ENCODE results near the gene RGS7.

The RGS7 gene

DNA sequence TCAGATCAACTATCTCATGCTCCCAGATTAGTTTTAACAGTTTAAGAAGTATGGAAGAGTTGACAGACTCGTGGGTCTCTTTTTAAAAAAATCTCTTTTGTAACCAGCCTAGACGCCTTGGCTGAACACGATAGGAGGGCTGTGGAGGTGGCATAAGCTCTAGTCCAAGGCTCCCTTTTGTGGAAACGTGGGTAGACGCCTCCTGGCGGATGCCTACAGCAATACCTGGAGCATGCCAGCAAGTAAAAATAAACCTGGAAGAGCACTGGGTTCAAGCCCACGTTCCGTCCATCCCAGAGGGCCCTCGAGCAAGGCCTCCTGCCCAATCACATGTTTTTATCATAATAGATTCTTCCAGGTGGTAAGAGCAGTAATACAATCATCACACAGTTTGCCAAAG lies 87.9 kb downstream of the RGS7 start:
- no peak for DNase-seq
- peaks cover 17% of the 10 kb centered on the region for H3K9me3 ChIP-seq (ENCODE audit: severe bottlenecking)
- H3K27me3 ChIP-seq (ENCODE audit: insufficient read depth, low read depth, severe bottlenecking) = no peaks in the 10 kb centered on the region
- peak overlapping the region; percentile 32 for H3K27ac ChIP-seq
- H3K36me3 ChIP-seq = no peaks in the 10 kb centered on the region
- TF ChIP-seq, protein P1, sequence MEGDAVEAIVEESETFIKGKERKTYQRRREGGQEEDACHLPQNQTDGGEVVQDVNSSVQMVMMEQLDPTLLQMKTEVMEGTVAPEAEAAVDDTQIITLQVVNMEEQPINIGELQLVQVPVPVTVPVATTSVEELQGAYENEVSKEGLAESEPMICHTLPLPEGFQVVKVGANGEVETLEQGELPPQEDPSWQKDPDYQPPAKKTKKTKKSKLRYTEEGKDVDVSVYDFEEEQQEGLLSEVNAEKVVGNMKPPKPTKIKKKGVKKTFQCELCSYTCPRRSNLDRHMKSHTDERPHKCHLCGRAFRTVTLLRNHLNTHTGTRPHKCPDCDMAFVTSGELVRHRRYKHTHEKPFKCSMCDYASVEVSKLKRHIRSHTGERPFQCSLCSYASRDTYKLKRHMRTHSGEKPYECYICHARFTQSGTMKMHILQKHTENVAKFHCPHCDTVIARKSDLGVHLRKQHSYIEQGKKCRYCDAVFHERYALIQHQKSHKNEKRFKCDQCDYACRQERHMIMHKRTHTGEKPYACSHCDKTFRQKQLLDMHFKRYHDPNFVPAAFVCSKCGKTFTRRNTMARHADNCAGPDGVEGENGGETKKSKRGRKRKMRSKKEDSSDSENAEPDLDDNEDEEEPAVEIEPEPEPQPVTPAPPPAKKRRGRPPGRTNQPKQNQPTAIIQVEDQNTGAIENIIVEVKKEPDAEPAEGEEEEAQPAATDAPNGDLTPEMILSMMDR (IDR thresholded peaks at IDR 0.05; ENCODE audit: low read depth, low read length) = no peak
- H3K4me3 ChIP-seq (ENCODE audit: low read depth, low read length) = no peak overlapping the region

DNA sequence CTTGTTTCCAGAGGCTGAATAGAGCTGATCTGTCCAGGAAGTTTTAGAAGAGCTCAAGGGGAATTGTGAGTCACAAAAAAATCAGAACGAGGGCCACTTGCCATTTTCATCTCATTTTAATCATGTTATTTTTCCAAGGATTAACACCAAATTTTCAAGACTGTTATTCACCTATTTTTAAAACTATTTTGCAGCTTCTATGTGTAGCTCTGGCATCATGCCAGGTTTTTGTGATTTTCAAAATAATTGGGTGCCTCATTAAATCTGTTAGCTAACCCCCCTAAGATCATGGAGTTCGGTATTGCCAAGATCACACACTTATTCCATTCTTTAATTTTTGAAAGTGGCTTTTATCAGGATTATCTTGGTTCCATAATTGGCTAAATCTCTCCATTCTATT lies 90.9 kb downstream of the RGS7 start:
- TF ChIP-seq, protein P1 (IDR thresholded peaks at IDR 0.05; ENCODE audit: low read depth, low read length) = no peak
- no peaks in the 10 kb centered on the region for H3K36me3 ChIP-seq

DNA sequence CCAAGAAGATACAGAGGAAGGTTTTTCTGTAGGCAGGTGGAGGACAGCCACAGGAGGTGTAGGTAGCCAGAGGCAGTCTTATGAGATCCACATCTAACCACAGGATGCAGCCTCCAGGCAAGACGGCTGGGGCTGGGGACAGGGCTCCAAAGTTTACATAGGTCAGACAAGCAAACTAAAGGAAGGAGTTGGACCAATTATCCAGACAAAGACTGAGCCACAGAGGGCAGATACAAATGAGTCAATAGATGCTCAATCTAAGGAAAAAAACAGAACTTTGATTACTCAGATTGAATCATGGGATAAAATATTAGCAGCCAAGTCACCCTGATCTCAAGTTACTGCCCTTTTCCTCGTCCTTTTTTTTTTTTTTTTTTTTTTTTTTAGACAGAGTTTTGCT lies 91.6 kb downstream of the RGS7 start:
- Histone ChIP-seq H3K27ac (no peak overlapping the region), H3K27me3 (ENCODE audit: insufficient read depth, low read depth, severe bottlenecking) (no peaks in the 10 kb centered on the region), H3K4me3 (ENCODE audit: low read depth, low read length) (no peak overlapping the region), H3K36me3 (no peaks in the 10 kb centered on the region), H3K9me3 (ENCODE audit: severe bottlenecking) (no peaks in the 10 kb centered on the region)
- TF ChIP-seq, protein P1 (IDR thresholded peaks at IDR 0.05; ENCODE audit: low read depth, low read length) = no peak
- no peak for DNase-seq

More for the DNA sequence above, 90.9 kb downstream of the RGS7 start:
- H3K9me3 ChIP-seq (ENCODE audit: severe bottlenecking) = no peaks in the 10 kb centered on the region
- H3K27ac ChIP-seq = no peak overlapping the region
- no peak for DNase-seq
- no peak overlapping the region for H3K4me3 ChIP-seq (ENCODE audit: low read depth, low read length)
- H3K27me3 ChIP-seq (ENCODE audit: insufficient read depth, low read depth, severe bottlenecking) = no peaks in the 10 kb centered on the region

DNA sequence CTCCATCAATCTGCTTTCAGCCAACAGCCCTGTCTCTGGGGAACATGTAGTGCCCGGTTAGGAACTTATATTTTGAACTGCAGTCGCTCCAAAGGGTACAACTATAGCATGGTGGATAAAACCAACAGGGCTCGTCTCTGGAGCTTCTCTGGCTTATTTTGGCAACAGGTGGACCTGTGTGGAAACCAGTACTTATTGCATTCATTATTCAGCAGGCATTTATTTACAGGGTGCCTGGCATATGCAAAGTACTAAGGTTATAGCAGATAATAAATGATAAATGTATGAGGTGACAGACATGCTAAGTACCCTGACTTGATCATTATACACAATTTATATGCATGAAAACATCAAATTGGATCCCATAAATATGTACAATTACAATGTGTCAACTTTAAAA lies 93.7 kb downstream of the RGS7 start:
- no peaks in the 10 kb centered on the region for H3K9me3 ChIP-seq (ENCODE audit: severe bottlenecking)
- no peak for DNase-seq
- no peak overlapping the region for H3K4me3 ChIP-seq (ENCODE audit: low read depth, low read length)
- no peaks in the 10 kb centered on the region for H3K27me3 ChIP-seq (ENCODE audit: insufficient read depth, low read depth, severe bottlenecking)
- no peak overlapping the region for H3K27ac ChIP-seq
- H3K36me3 ChIP-seq = no peaks in the 10 kb centered on the region
- TF ChIP-seq, protein P1 (IDR thresholded peaks at IDR 0.05; ENCODE audit: low read depth, low read length) = no peak

DNA sequence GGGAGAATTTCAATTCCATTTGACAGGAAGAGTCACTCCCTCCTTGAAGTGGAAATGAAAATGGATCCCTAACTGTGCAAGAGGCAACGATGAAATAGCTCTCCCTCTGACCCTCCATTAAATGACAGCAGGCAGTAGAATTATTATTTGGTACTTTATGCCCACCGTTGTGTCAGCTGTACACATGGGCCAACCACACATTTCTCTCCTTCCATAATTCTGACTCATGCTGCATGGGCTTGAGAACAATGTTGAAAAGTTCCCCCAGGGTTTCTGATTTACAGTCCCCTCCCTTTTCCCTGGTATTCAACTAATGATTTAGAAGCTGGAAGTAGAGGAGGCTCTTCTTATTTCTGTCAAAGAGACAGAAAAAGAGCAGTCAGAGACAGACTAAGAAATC lies 103.5 kb downstream of the RGS7 start:
- no peaks in the 10 kb centered on the region for H3K36me3 ChIP-seq
- no peaks in the 10 kb centered on the region for H3K27me3 ChIP-seq (ENCODE audit: insufficient read depth, low read depth, severe bottlenecking)
- H3K9me3 ChIP-seq (ENCODE audit: severe bottlenecking) = no peaks in the 10 kb centered on the region
- TF ChIP-seq, protein P1 (IDR thresholded peaks at IDR 0.05; ENCODE audit: low read depth, low read length) = no peak
- no peak overlapping the region for H3K27ac ChIP-seq
- no peak overlapping the region for H3K4me3 ChIP-seq (ENCODE audit: low read depth, low read length)
- no peak for DNase-seq

DNA sequence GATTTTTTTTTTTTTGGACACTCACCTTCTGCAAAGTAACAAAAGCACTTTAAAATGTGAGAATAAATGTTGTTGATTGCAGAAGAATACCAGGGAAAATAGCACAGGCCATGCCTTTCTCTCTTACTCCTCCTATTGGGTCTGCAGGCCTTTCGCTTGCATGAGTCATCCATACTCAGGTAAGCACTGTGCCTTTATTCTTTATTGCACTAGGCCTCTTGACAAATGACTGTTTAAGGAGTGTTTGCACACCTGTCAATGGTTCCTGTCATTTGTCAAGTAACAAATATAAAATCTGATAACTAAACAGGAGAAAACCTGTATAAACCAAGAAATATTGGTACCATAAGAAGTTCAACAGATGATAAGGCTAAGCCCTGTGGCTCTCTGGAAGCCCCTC lies 106.5 kb downstream of the RGS7 start:
- no peak overlapping the region for H3K4me3 ChIP-seq (ENCODE audit: low read depth, low read length)
- no peaks in the 10 kb centered on the region for H3K9me3 ChIP-seq (ENCODE audit: severe bottlenecking)
- H3K27ac ChIP-seq = no peak overlapping the region
- DNase-seq = no peak
- no peaks in the 10 kb centered on the region for H3K36me3 ChIP-seq
- TF ChIP-seq, protein P1 (IDR thresholded peaks at IDR 0.05; ENCODE audit: low read depth, low read length) = no peak
- H3K27me3 ChIP-seq (ENCODE audit: insufficient read depth, low read depth, severe bottlenecking) = no peaks in the 10 kb centered on the region

Measured in WERI-Rb-1 (cell line).